Astrocyte (in vitro differentiated cells and primary cell): ENCODE measurements around the gene UBE2V1. TPM values are rescaled to one million over a fixed set of nuclear protein-coding genes. Genes with fewer than 3 reads are reported as not detected.

Experiments
- DNase-seq: peaks from one replicate; pipeline ENCODE4 v3.0.0-alpha.2; 2010; ENCODE audit warnings: low read depth
- FAIRE-seq: peaks from 2 replicates; lab custom pipeline; 2011; peaks lifted over from hg19 to GRCh38; lab: Jason Lieb, UNC
- H2AFZ ChIP-seq: 2 replicates; pipeline ENCODE4 v1.6.0; 2012; ENCODE audit warnings: low read depth, low read length, inconsistent platforms
- H3K27ac ChIP-seq: 2 replicates; pipeline ENCODE4 v1.5.1; 2011; ENCODE audit warnings: low read depth, low read length, inconsistent platforms
- H3K27me3 ChIP-seq: 2 replicates; pipeline ENCODE4 v1.6.0; 2011; ENCODE audit warnings: low read length, inconsistent platforms; ENCODE audit not compliant: insufficient read depth
- H3K36me3 ChIP-seq: 2 replicates; pipeline ENCODE4 v1.5.1; 2011; ENCODE audit warnings: low read length, inconsistent platforms; ENCODE audit not compliant: insufficient read depth
- H3K4me1 ChIP-seq: 2 replicates; pipeline ENCODE4 v1.5.1; 2011; ENCODE audit warnings: low read length, inconsistent platforms; ENCODE audit not compliant: insufficient read depth
- H3K4me2 ChIP-seq: 2 replicates; pipeline ENCODE4 v1.6.0; 2012; ENCODE audit warnings: low read length, inconsistent platforms
- H3K4me3 ChIP-seq: 2 replicates; pipeline ENCODE4 v1.5.1; 2011; ENCODE audit warnings: low read depth, mild to moderate bottlenecking, low read length, inconsistent platforms; ENCODE audit not compliant: insufficient read depth
- H3K79me2 ChIP-seq: 2 replicates; pipeline ENCODE4 v1.6.0; 2012; ENCODE audit warnings: mild to moderate bottlenecking, low read length, inconsistent platforms; ENCODE audit not compliant: insufficient read depth
- H3K9ac ChIP-seq: 2 replicates; pipeline ENCODE4 v1.6.0; 2012; ENCODE audit warnings: mild to moderate bottlenecking, low read length, inconsistent platforms
- H3K9me3 ChIP-seq: 2 replicates; pipeline ENCODE4 v1.5.1; 2012; ENCODE audit warnings: low read depth, mild to moderate bottlenecking, low read length, inconsistent platforms; ENCODE audit not compliant: insufficient read depth
- H4K20me1 ChIP-seq: 2 replicates; pipeline ENCODE4 v1.6.0; 2012; ENCODE audit warnings: low read length, inconsistent platforms; ENCODE audit not compliant: insufficient read depth
- H3K27ac Mint-ChIP-seq: one replicate; pipeline ENCODE4 v1.8.0; 2021; ENCODE audit warnings: mild to moderate bottlenecking, mixed read lengths; ENCODE audit not compliant: unreplicated experiment
- H3K27me3 Mint-ChIP-seq: one replicate; pipeline ENCODE4 v1.8.0; 2021; ENCODE audit warnings: low read depth, mixed read lengths; ENCODE audit not compliant: unreplicated experiment
- H3K36me3 Mint-ChIP-seq: one replicate; pipeline ENCODE4 v1.8.0; 2021; ENCODE audit warnings: low read depth, mixed read lengths; ENCODE audit not compliant: unreplicated experiment
- H3K4me1 Mint-ChIP-seq: one replicate; pipeline ENCODE4 v1.8.0; 2021; ENCODE audit warnings: low read depth, mixed read lengths; ENCODE audit not compliant: unreplicated experiment
- H3K4me3 Mint-ChIP-seq: one replicate; pipeline ENCODE4 v1.8.0; 2021; ENCODE audit warnings: mild to moderate bottlenecking, moderate library complexity, mixed read lengths; ENCODE audit not compliant: unreplicated experiment
- H3K9me3 Mint-ChIP-seq: one replicate; pipeline ENCODE4 v1.8.0; 2021; ENCODE audit warnings: mild to moderate bottlenecking, mixed read lengths; ENCODE audit not compliant: unreplicated experiment
- CTCF ChIP-seq: IDR thresholded peaks from 2 replicates; pipeline ENCODE4 v1.5.1; 2011; ENCODE audit warnings: low read depth, mild to moderate bottlenecking, inconsistent platforms, low read length, moderate library complexity; ENCODE audit not compliant: insufficient read depth
- EZH2 ChIP-seq: IDR thresholded peaks from 2 replicates; pipeline ENCODE4 v1.6.1; 2012; ENCODE audit warnings: mild to moderate bottlenecking, low read length, inconsistent platforms; ENCODE audit not compliant: insufficient read depth
- total RNA-seq: library from RNA; stranded (reverse); gene quantifications from 2 replicates; pipeline ENCODE4 v1.2.1, GENCODE V29; 2021

The UBE2V1 gene
- total RNA-seq, 1 donor from 2014 or later, result 139 TPM

DNA sequence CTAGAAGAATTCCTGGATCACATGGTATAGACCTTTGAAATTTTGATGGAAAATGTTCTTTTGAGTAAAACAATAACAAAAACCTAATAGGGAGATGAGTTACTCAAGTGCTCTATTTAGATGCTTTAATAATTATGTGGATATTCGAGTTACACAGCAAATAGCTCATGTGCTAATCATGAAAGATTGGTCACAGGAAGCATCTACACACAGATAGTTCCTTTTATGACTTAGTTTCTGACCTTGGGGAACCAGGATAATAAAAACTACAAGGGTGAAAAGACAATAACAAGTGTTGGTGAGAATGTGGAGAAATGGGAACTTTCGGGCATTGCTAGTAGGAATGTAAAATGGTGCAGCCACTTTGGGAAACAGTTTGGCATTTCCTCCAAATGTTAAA, 19.7 kb downstream of the UBE2V1 start:
- H3K27ac ChIP-seq, result no peak overlapping the region

GRCh38 chr20:50092436-50092835, 20.5 kb downstream of the UBE2V1 start:
- no peaks in the 10 kb centered on the region for H3K4me1 ChIP-seq
- Mint-ChIP-seq H3K36me3 (peaks cover 21% of the 10 kb centered on the region), H3K4me1 (peaks cover 11% of the 10 kb centered on the region), H3K27me3 (no peaks in the 10 kb centered on the region), H3K27ac (no peak overlapping the region), H3K9me3 (no peaks in the 10 kb centered on the region), H3K4me3 (no peak overlapping the region)
- no peak overlapping the region for H3K4me3 ChIP-seq
- peaks cover 89% of the 10 kb centered on the region for H4K20me1 ChIP-seq
- no peak overlapping the region for H2AFZ ChIP-seq
- H3K27ac ChIP-seq, result no peak overlapping the region
- H3K27me3 ChIP-seq, result no peaks in the 10 kb centered on the region
- no peak for TF ChIP-seq CTCF
- TF ChIP-seq EZH2, result no peak
- H3K79me2 ChIP-seq, result peaks cover 92% of the 10 kb centered on the region
- FAIRE-seq (no peak), DNase-seq (no peak)
- H3K9ac ChIP-seq, result no peak overlapping the region
- H3K36me3 ChIP-seq, result peaks cover 38% of the 10 kb centered on the region
- H3K4me2 ChIP-seq, result no peak overlapping the region
- H3K9me3 ChIP-seq, result no peaks in the 10 kb centered on the region

More for the DNA sequence above, 19.7 kb downstream of the UBE2V1 start:
- Histone ChIP-seq H3K27me3 (no peaks in the 10 kb centered on the region), H3K9ac (no peak overlapping the region), H3K36me3 (peaks cover 36% of the 10 kb centered on the region), H3K9me3 (no peaks in the 10 kb centered on the region), H4K20me1 (peaks cover 89% of the 10 kb centered on the region), H3K4me1 (no peaks in the 10 kb centered on the region), H2AFZ (no peak overlapping the region), H3K79me2 (peaks cover 92% of the 10 kb centered on the region), H3K4me2 (no peak overlapping the region), H3K4me3 (no peak overlapping the region)
- Mint-ChIP-seq H3K4me3 (no peak overlapping the region), H3K27me3 (no peaks in the 10 kb centered on the region), H3K36me3 (peaks cover 21% of the 10 kb centered on the region), H3K27ac (no peak overlapping the region), H3K4me1 (peaks cover 19% of the 10 kb centered on the region), H3K9me3 (no peaks in the 10 kb centered on the region)
- DNase-seq (no peak), FAIRE-seq (no peak)
- TF ChIP-seq CTCF (no peak), EZH2 (no peak)

DNA sequence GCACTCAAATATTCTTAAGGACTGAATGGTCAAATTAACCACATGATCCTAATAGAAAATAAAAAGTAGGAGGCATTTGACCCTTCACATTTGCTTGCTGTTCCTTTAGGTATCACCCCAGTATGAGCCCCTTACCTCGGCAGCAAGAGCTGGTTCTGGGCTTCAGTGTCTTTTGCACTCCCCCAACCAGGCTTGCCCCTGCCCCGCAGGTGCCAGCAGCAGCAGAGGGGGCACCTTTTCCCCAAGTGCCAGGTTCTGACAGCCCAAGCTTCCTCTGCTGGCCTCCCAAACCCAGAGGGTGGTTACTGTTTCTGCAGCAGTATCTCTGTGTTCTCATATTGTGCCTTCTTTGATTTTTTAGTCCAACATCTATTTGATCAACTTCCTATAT, 23.2 kb downstream of the UBE2V1 start:
- FAIRE-seq (no peak), DNase-seq (no peak)
- Histone ChIP-seq H3K9ac (no peak overlapping the region), H3K27ac (no peak overlapping the region), H2AFZ (no peak overlapping the region), H3K4me3 (no peak overlapping the region), H4K20me1 (peaks cover 89% of the 10 kb centered on the region), H3K79me2 (peaks cover 83% of the 10 kb centered on the region), H3K4me2 (no peak overlapping the region), H3K36me3 (peaks cover 23% of the 10 kb centered on the region), H3K4me1 (peaks cover 14% of the 10 kb centered on the region), H3K9me3 (no peaks in the 10 kb centered on the region), H3K27me3 (no peaks in the 10 kb centered on the region)
- H3K36me3 Mint-ChIP-seq, result peaks cover 12% of the 10 kb centered on the region
- no peak overlapping the region for H3K27ac Mint-ChIP-seq
- H3K4me1 Mint-ChIP-seq, result peaks cover 23% of the 10 kb centered on the region
- H3K4me3 Mint-ChIP-seq, result no peak overlapping the region
- TF ChIP-seq CTCF (no peak), EZH2 (no peak)
- no peaks in the 10 kb centered on the region for H3K9me3 Mint-ChIP-seq
- no peaks in the 10 kb centered on the region for H3K27me3 Mint-ChIP-seq
